ENCODE results near the gene IYD.

The IYD gene

DNA sequence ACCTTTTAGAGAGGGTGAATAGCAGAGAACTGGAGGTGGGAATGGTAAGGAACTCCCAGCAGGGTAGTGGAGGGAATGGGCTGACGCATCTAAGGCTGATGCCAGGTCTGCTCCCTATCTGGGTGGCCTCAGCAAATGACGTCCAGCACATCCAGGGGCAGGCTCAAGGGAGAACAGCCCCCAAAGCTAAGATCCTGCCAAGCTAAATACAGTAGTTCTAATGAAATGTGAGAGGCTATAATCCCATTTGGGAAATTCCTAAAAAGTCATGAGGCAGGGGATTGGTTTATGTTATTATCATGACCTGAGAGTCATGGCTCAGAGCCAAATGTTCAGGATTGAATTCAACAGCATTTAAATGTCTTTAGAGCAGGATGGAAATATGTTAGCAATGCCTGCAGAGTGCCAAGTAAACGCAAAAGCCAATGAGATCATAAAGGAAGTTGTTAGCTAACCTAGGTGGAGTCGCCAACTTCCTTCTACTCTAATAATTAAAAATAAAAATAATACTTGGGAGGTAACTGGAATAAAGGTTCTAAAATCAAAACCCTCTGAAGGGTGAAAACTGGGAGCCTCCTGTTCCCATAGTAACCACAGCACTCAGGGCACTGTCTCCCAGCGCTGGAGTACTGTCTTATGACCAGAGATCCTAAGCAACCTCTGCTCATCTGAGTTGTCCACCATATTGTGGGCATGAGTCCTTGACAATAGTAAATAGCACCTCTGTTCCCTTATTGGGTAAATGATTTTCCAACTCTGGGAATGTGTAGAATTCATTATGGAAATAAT lies 34.8 kb downstream of the IYD start:
- H3K36me3 ChIP-seq (ENCODE audit: control insufficient read depth in 2 of 2, insufficient read depth in 1 of 2, low read length in 2 of 2), result no peaks in the 10 kb centered on the region
- H3K27ac ChIP-seq (ENCODE audit: extremely low read depth, low read depth, low read length), result peak overlapping the region; percentile 44
- H3K9me3 ChIP-seq (ENCODE audit: control insufficient read depth, insufficient read depth, low read depth, low read length), result peaks cover 4% of the 10 kb centered on the region; the same call in 1 of the 2 replicates
- ChIA-PET POLR2A (interaction anchor here (1.5 kb wide), 1 partner anchor 440 kb away, joined by 4 read pairs; the partner anchor contains the start of gene ULBP1), CTCF (interaction anchor here (0.6 to 3.1 kb wide), 9 partner anchors 9 to 1894 kb away, joined by 3 to 20 read pairs (median 3); no protein-coding TSS in a partner anchor)
- H3K4me1 ChIP-seq (ENCODE audit: control insufficient read depth, insufficient read depth, low read length), result peaks cover 13% of the 10 kb centered on the region
- H3K4me3 ChIP-seq (ENCODE audit: low read depth, low read length), result no peak overlapping the region
- peak; percentile 70 for TF ChIP-seq GLIS1 (tag by site-specific recombination; IDR thresholded peaks at IDR 0.05)
- peak; percentile 80 for TF ChIP-seq GFI1B (tag by site-specific recombination; IDR thresholded peaks at IDR 0.05)
- TF ChIP-seq, protein P1, sequence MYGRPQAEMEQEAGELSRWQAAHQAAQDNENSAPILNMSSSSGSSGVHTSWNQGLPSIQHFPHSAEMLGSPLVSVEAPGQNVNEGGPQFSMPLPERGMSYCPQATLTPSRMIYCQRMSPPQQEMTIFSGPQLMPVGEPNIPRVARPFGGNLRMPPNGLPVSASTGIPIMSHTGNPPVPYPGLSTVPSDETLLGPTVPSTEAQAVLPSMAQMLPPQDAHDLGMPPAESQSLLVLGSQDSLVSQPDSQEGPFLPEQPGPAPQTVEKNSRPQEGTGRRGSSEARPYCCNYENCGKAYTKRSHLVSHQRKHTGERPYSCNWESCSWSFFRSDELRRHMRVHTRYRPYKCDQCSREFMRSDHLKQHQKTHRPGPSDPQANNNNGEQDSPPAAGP (tag by site-specific recombination; IDR thresholded peaks at IDR 0.05), result 0 out of 2 replicates have a peak, but pooled peaks have one; percentile 56
- peak; percentile 96 for TF ChIP-seq ZNF600 (tag by site-specific recombination; IDR thresholded peaks at IDR 0.05)
- peak; percentile 100 for TF ChIP-seq OSR2 (tag by site-specific recombination; IDR thresholded peaks at IDR 0.05)
- TF ChIP-seq ZNF521 (tag by site-specific recombination; IDR thresholded peaks at IDR 0.05), result no peak
- no peak for TF ChIP-seq MEIS1 (CRISPR knock-in tag; IDR thresholded peaks at IDR 0.05; ENCODE audit: borderline replicate concordance)
- peak; percentile 60; the same call in 1 of the 2 replicates for TF ChIP-seq ZNF350 (tag by site-specific recombination; IDR thresholded peaks at IDR 0.05)
- no peak for TF ChIP-seq ZNF223 (tag by site-specific recombination; IDR thresholded peaks at IDR 0.05)
- no peak for TF ChIP-seq ZNF248 (tag by site-specific recombination; IDR thresholded peaks at IDR 0.05)
- TF ChIP-seq, protein P2, sequence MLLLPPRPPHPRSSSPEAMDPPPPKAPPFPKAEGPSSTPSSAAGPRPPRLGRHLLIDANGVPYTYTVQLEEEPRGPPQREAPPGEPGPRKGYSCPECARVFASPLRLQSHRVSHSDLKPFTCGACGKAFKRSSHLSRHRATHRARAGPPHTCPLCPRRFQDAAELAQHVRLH (tag by site-specific recombination; IDR thresholded peaks at IDR 0.05), result peak; percentile 60; the same call in 1 of the 2 replicates
- TF ChIP-seq, protein P3, sequence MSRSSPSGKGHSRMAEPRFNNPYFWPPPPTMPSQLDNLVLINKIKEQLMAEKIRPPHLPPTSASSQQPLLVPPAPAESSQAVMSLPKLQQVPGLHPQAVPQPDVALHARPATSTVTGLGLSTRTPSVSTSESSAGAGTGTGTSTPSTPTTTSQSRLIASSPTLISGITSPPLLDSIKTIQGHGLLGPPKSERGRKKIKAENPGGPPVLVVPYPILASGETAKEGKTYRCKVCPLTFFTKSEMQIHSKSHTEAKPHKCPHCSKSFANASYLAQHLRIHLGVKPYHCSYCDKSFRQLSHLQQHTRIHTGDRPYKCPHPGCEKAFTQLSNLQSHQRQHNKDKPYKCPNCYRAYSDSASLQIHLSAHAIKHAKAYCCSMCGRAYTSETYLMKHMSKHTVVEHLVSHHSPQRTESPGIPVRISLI (tag by site-specific recombination; IDR thresholded peaks at IDR 0.05), result 0 out of 2 replicates have a peak, but pooled peaks have one; percentile 15
- no peak for TF ChIP-seq ZNF133 (tag by site-specific recombination; IDR thresholded peaks at IDR 0.05)
- TF ChIP-seq, protein P4, sequence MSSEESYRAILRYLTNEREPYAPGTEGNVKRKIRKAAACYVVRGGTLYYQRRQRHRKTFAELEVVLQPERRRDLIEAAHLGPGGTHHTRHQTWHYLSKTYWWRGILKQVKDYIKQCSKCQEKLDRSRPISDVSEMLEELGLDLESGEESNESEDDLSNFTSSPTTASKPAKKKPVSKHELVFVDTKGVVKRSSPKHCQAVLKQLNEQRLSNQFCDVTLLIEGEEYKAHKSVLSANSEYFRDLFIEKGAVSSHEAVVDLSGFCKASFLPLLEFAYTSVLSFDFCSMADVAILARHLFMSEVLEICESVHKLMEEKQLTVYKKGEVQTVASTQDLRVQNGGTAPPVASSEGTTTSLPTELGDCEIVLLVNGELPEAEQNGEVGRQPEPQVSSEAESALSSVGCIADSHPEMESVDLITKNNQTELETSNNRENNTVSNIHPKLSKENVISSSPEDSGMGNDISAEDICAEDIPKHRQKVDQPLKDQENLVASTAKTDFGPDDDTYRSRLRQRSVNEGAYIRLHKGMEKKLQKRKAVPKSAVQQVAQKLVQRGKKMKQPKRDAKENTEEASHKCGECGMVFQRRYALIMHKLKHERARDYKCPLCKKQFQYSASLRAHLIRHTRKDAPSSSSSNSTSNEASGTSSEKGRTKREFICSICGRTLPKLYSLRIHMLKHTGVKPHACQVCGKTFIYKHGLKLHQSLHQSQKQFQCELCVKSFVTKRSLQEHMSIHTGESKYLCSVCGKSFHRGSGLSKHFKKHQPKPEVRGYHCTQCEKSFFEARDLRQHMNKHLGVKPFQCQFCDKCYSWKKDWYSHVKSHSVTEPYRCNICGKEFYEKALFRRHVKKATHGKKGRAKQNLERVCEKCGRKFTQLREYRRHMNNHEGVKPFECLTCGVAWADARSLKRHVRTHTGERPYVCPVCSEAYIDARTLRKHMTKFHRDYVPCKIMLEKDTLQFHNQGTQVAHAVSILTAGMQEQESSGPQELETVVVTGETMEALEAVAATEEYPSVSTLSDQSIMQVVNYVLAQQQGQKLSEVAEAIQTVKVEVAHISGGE (tag by site-specific recombination; conservative IDR thresholded peaks at IDR 0.05; ENCODE audit: low read depth), result no peak
- TF ChIP-seq MZF1 (tag by site-specific recombination; IDR thresholded peaks at IDR 0.05; ENCODE audit: borderline replicate concordance), result peak; percentile 90
- no peak for TF ChIP-seq YY1 (tag by site-specific recombination; IDR thresholded peaks at IDR 0.05)
- TF ChIP-seq, protein P5, sequence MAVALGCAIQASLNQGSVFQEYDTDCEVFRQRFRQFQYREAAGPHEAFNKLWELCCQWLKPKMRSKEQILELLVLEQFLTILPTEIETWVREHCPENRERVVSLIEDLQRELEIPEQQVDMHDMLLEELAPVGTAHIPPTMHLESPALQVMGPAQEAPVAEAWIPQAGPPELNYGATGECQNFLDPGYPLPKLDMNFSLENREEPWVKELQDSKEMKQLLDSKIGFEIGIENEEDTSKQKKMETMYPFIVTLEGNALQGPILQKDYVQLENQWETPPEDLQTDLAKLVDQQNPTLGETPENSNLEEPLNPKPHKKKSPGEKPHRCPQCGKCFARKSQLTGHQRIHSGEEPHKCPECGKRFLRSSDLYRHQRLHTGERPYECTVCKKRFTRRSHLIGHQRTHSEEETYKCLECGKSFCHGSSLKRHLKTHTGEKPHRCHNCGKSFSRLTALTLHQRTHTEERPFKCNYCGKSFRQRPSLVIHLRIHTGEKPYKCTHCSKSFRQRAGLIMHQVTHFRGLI (tag by site-specific recombination; IDR thresholded peaks at IDR 0.05), result no peak; the same call in 1 of the 2 replicates
- TF ChIP-seq KLF10 (tag by site-specific recombination; IDR thresholded peaks at IDR 0.05), result peak; percentile 96
- TF ChIP-seq PRDM1 (tag by site-specific recombination; IDR thresholded peaks at IDR 0.05), result no peak
- TF ChIP-seq ZNF76 (tag by site-specific recombination; IDR thresholded peaks at IDR 0.05; ENCODE audit: borderline replicate concordance, low read depth), result 0 out of 2 replicates have a peak, but pooled peaks have one; percentile 26
- TF ChIP-seq SP2 (tag by site-specific recombination; IDR thresholded peaks at IDR 0.05), result peak; percentile 82
- peak; percentile 90 for TF ChIP-seq WT1 (tag by site-specific recombination; IDR thresholded peaks at IDR 0.05)
- TF ChIP-seq SP3 (tag by site-specific recombination; IDR thresholded peaks at IDR 0.05), result peak; percentile 66
- no peak for TF ChIP-seq ZNF214 (tag by site-specific recombination; IDR thresholded peaks at IDR 0.05; ENCODE audit: borderline replicate concordance)
- no peak for TF ChIP-seq ZNF776 (tag by site-specific recombination; IDR thresholded peaks at IDR 0.05; ENCODE audit: borderline replicate concordance)
- peak; percentile 78 for TF ChIP-seq ZNF561 (tag by site-specific recombination; IDR thresholded peaks at IDR 0.05; ENCODE audit: borderline replicate concordance)
- TF ChIP-seq SALL2 (tag by site-specific recombination; IDR thresholded peaks at IDR 0.05; ENCODE audit: borderline replicate concordance), result no peak
- TF ChIP-seq, protein P6, sequence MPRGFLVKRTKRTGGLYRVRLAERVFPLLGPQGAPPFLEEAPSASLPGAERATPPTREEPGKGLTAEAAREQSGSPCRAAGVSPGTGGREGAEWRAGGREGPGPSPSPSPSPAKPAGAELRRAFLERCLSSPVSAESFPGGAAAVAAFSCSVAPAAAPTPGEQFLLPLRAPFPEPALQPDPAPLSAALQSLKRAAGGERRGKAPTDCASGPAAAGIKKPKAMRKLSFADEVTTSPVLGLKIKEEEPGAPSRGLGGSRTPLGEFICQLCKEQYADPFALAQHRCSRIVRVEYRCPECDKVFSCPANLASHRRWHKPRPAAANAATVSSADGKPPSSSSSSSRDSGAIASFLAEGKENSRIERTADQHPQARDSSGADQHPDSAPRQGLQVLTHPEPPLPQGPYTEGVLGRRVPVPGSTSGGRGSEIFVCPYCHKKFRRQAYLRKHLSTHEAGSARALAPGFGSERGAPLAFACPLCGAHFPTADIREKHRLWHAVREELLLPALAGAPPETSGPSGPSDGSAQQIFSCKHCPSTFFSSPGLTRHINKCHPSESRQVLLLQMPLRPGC (tag by site-specific recombination; IDR thresholded peaks at IDR 0.05), result peak; percentile 98

All from HEK293 (cell line).